H54 (cell line): Measurements from ENCODE around the gene C7orf25.

Source experiments
- DNase-seq: peaks from one replicate; pipeline ENCODE4 v3.0.0; 2011; ENCODE audit warnings: low spot score, mixed read lengths; ENCODE audit not compliant: insufficient read length
- FAIRE-seq: peaks from 3 replicates; lab custom pipeline; 2011; peaks lifted over from hg19 to GRCh38; lab: Jason Lieb, UNC
- POLR2A ChIP-seq: IDR thresholded peaks from 2 replicates; pipeline ENCODE4 v1.6.1; 2011; ENCODE audit warnings: low read depth, mild to moderate bottlenecking, low read length

Gene C7orf25

GRCh38 chr7:42935861-42936260, 24.0 kb upstream of the C7orf25 start:
- FAIRE-seq (no peak), DNase-seq (no peak)
- TF ChIP-seq POLR2A: no peak

GRCh38 chr7:42934291-42934690, 22.4 kb upstream of the C7orf25 start:
- TF ChIP-seq POLR2A: no peak
- DNase-seq: no peak
- no peak for FAIRE-seq

GRCh38 chr7:42932811-42933591, 21.1 kb upstream of the C7orf25 start:
- FAIRE-seq: peak; percentile 50
- no peak for TF ChIP-seq POLR2A
- DNase-seq: no peak

- peak; percentile 88 for TF ChIP-seq POLR2A
- DNase-seq: peak; percentile 95
- peak; percentile 98 for FAIRE-seq
Measured at GRCh38 chr7:42931834-42932651, 20.2 kb upstream of the C7orf25 start, which contains the start of the genes MRPL32 and PSMA2. Gene MRPL32 (plus strand): TSS chr7:42932376. CDS start chr7:42932387, 11 bp downstream. Gene PSMA2 (minus strand): TSS chr7:42932174. CDS start chr7:42932158, 16 bp downstream.

- no peak for TF ChIP-seq POLR2A
- FAIRE-seq: no peak
- DNase-seq: no peak
Measured at GRCh38 chr7:42931447-42931833, 19.6 kb upstream of the C7orf25 start.

- FAIRE-seq: no peak
- no peak for DNase-seq
- no peak for TF ChIP-seq POLR2A
Measured at GRCh38 chr7:42930889-42931288, 19.0 kb upstream of the C7orf25 start.

- no peak for TF ChIP-seq POLR2A
- FAIRE-seq (no peak), DNase-seq (no peak)
Measured at GRCh38 chr7:42929449-42929848, 17.6 kb upstream of the C7orf25 start.

- DNase-seq (no peak), FAIRE-seq (no peak)
- no peak for TF ChIP-seq POLR2A
Measured at GRCh38 chr7:42928754-42929153, 16.9 kb upstream of the C7orf25 start.

- TF ChIP-seq POLR2A: no peak
- FAIRE-seq (no peak), DNase-seq (no peak)
Measured at GRCh38 chr7:42926204-42926603, 14.3 kb upstream of the C7orf25 start.

GRCh38 chr7:42925630-42926029, 13.8 kb upstream of the C7orf25 start:
- FAIRE-seq (peak; percentile 30), DNase-seq (no peak)
- no peak for TF ChIP-seq POLR2A

- no peak for TF ChIP-seq POLR2A
- peak; percentile 75 for FAIRE-seq
- no peak for DNase-seq
Measured at GRCh38 chr7:42924223-42924838, 12.5 kb upstream of the C7orf25 start.

GRCh38 chr7:42922017-42922753, 10.3 kb upstream of the C7orf25 start:
- DNase-seq (no peak), FAIRE-seq (no peak)
- no peak for TF ChIP-seq POLR2A

GRCh38 chr7:42915356-42915755, 3.5 kb upstream of the C7orf25 start:
- TF ChIP-seq POLR2A: no peak
- DNase-seq: no peak
- no peak for FAIRE-seq
